Glomerular visceral epithelial cell (primary cell): Measurements from ENCODE around the gene PTTG1IP.
A peak's percentile ranks its signal among the peaks of the same experiment; 100 is the strongest.
"Not testable (repeated sequence)": the region's sequence is repeated elsewhere in the genome, so short reads cannot be mapped to it uniquely, and the experiment has no call there.

Experiments
- DNase-seq: peaks from one replicate; pipeline ENCODE4 v3.0.0-alpha.2; 2016; ENCODE audit errors: extremely low spot score

The PTTG1IP gene

DNA sequence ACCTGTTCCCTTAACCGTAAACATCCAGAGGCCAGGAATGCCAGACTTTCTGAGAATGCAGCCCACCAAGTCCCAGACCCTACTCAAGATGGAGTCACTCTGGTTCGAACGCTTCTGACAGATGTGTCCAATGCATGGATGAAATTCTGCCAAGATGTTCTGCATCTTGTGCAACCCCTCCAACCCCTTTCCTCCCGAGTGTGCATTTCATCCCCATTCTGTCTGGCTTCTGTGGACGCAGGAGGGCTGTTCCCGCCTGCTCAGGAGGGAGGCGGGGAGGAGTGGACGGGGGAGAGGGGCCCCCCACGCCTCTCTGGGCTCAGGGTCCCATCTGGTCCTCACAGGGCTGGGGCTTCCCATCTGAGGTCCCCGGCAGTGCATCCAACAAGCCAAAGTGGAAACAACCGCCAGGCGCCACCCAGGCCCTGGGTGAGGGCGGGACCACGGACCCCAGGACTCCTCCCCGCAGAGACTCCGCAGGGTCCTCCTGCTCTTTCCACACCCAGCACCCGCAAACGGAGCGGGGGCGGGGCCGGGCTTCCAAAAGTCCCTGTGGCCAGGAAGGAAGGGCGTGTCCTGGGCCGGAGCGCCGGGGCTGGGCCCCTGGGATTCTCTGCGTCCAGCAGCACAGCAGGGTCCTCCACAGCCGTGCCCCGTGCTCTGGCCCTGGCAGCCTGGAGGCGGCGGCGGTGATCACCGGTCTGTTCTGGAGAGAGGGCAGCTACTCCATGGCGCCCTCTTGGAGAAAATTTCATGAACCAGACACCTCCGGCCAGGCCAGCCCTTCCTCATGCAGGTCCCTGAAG lies 27.9 kb downstream of the PTTG1IP start:
- peak; percentile 71 for DNase-seq

DNA sequence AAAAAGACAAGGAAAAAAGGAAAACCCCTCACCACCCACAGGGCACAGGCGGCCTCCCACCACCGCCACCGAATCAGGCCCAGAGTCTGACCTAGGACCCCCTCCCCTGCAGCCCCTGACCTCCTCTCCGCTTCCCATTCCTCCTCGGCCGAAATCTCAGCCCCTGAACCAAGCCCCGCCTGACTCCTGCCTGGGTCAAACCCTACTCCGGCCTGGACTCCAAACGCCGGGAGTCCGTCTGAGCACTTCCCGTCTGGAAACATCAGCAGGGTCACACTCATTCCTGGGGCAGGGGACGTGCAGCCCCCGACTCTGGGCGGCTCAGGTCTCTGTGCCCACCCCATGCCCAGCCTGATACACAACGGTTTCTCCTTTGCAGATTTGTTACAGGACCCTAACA lies 29.2 kb downstream of the PTTG1IP start:
- no peak for DNase-seq

DNA sequence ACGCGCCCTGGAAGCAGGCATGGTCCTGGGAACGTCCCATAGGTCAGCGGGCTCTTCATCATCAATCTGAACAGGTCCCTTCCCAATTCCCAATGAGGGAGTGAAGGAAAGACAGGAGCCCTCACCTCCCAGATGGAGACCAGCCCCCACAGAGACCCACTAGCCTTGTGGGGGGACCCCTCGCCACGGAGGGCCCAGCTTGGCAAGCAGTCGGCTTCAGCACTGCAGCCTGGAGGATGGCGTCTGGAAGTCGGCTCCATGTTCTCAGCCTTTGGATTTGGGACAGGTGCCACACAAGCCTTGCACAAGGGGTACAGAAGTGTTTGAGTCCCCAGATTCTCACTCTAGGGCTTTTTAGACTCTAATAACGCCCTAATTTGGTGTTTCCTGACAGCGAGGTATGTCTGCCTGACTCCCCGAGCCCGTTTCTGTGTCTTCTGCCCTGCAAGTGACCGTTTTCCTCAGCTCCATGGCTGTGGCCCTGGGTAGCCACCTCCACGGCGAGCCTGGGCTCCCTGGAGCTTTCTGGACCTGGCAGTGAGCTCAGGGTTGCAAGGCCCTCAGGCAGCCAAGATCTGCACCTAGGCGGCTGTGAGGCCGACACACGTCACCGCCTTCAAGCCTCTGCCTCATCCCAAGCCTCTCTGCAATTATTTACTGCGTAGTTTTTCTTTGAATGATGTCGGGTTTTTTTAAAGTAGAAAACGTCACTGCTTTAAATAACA lies 30.6 kb downstream of the PTTG1IP start:
- DNase-seq: no peak

DNA sequence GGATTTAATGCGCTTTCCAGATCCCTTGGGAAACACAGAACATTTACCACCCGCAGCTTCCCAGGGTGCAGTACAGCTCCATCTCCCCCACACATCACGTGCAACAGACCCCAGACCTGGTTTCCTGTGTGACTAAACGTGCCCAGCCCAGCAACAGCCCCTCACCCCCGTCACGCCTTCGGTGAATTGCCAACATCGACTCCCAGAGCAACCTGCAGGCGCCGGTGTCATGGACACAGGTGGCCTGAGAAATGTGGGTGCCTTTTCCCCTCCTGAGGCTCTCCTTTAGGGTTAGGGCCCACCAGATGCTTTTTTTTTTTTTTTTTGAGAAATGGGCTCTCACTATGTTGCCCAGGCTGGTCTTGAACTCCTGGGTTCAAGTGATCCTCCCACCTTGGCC lies 31.4 kb downstream of the PTTG1IP start:
- no peak for DNase-seq

DNA sequence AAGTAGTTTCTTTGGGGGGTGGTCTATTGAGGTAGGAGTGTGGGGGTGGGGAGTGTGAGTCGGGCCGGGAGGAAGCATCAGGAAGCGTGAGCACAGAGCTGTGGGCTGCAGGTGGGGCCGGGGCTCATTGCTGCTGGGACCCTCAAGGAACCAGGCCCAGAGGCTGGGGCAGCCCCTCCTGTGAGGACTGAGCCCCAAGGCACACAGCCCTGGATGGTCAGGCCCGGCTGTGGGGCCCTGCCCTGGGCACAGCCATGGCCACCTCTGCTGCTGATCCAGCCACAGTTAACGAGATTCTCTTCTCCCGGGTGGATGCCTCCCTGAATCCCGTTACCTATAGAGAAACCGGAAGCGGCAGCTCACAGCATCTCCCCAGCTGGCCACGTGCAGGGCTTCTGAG lies 32.7 kb downstream of the PTTG1IP start:
- no peak for DNase-seq

DNA sequence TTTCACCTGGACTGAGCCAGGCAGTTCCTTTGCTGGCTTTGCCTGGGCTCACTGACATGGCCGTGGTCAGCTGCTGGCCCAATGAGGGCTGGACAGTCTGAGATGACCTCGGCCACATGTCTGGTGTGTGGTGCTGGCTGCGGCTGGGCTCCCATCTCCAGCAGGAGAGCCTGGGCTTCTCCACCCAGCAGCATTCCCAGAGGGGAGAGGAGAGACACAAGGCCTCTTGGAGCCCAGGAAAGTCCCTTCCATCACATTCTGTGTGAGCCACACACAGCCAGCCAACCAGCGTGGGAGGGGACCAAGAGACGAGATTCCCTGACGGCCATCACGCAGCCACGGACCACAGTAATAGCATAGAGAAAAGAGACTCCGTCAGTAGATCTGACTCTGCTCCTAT lies 34.5 kb downstream of the PTTG1IP start:
- DNase-seq: no peak

DNA sequence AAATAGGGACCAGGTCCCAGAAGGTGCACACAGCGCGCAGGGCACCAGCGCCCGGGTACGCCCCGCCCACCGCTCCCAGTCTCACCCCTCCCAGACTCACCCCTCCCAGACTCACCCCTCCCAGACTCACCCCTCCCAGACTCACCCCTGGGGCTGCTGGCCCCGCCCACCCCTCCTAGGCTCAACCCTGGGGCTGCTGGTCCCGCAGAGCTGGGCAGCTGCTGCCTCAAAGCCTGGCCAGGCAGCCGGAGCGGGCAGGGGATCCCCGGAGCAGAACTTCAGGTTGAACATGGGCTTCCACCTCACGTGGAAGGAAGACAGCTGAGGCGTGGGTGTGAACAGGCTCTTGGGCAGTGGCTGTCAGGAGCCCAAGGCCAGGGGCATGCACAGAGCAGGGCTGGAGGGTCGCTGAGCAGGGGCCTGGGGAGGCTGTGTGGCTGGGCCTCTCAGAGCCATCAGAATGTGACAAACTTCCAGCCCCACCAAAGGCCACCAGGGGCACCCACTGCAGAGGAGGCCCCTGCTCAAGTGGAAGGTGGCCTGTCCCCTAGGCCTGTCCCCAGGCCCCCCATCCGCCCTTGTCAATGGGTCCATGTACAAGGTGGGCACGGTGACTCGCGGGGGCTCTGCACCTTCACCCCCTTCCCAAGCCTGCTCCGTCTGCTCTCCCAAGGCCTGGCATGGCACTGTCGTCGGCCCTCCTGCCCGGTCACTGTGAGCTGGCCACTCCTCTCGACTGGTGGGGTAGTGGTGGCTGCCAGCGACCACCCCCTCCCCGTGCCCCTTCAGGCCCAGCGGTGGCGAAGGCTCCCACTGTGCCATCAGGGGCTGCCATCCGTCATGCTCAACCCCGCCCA lies 35.2 kb downstream of the PTTG1IP start:
- DNase-seq: no peak

DNA sequence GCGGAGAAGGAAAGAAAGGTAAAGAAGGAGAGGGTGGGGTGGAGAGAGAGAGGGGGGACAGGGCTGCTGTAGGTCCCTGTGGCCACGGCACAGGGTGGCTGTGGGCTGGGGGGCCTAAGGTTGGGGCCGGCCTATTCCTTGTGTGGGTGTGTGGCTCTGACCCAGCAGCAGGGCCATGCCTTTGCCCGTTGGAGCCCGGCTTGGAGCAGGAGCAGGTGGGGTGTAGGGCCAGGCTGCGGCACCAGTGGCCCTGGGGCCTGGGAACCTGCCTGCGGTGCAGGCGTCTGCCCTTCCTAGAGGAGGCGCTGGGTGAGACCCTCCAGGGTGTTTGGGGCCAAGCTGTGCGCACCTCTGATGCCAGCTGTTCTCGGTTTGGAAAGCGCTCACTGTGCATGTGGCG lies 36.0 kb downstream of the PTTG1IP start:
- no peak for DNase-seq

DNA sequence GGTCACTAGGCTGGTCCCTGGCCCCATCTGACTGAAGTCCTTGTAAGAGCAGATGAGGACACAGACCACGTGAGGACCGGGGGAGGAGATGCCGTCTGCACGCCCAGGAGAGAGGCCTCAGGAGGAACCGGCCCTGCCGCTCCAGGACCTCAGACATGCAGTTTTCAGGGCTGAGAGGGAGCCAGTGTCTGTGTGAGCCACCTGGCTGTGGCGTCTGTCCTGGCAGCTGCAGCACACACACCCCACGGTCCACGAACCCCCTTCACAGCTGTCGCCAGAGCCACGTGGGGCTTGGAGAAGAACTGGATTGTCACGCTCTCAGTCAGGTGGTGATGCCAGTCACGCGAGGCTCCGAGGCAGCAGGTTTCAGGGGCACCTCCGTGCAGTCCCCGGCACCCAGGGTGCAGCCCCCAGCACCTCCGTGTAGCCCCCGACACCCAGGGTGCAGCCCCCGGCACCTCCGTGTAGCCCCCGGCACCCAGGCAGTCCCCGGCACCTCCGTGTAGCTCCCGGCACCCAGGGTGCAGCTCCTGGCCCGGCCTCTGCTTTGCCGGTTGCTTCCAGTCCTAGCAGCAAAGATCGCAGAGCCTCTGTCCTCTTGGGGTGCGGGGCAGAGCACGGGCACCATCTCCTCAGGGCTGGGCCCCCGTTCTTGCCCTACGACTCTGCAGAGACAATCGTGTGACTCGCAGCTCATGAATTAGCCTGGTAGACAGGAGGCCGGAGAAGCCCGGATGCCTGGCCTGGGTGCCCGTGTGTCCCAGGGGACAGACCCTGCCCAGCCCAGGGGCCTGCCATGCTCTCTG lies 36.6 kb downstream of the PTTG1IP start:
- peak; percentile 46 for DNase-seq

DNA sequence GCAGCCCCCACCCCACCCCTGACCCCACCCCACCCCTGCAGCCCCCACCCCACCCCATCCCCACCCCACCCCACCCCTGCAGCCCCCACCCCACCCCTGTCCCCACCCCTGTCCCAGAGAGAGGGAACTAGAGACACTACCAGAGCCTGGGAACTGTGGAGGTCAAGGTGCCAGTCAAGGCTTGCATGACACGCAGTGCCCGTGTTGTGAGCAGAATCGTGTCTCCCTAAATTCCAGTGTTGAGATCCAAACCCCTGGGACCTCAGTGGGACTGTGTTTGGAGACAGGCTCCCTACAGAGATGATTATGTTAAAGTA lies 37.2 kb downstream of the PTTG1IP start:
- no peak for DNase-seq

DNA sequence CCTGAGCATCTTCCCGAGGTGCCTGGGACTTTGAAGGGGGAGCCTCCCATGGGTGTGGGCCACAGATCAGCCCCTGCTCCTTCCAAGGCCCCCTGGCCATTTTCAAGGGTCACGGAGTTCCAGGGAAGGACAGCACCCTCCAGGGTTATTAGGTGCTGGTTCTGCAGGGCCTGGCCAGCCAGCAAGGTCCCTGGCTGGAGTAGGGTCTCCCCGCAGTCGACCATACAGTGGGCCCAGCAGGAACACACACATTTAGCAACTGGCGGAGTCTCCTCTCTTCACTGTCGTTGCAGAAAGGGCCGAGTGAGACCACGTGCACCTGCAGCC lies 37.9 kb downstream of the PTTG1IP start:
- no peak for DNase-seq

DNA sequence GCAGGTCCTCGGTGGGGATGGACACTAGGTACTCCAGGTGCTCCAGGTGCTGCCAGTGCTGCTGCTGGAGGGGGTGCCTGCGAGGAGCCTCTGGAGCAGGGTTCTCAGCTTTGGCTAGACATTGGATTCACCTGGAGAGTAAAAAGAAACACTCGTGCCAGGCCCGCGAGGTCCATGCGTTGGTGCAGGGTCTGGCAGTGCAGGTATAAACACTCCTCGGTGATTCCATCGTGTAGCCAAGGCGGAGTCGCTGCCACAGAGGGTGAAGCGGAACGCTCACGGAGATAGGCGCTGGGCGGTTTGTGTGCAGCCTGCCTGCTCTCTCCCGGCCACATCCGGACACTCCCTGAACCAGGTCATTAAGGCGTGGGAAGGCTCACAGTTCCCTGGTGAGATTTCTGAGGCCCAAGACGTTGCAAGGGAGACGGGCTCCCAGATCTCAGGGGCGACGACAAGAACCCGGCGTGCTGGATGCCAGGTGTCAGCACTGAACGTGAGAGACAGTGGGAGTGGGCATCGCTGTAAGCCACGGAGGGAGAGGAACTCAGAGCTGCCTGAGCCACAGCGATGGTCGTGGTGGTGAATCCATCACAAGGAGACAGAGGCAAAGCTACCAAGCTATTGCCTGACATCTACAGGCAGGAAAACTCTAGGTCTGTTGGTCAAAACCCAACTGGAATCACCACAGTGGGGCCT lies 38.4 kb downstream of the PTTG1IP start:
- peak; percentile 40 for DNase-seq

DNA sequence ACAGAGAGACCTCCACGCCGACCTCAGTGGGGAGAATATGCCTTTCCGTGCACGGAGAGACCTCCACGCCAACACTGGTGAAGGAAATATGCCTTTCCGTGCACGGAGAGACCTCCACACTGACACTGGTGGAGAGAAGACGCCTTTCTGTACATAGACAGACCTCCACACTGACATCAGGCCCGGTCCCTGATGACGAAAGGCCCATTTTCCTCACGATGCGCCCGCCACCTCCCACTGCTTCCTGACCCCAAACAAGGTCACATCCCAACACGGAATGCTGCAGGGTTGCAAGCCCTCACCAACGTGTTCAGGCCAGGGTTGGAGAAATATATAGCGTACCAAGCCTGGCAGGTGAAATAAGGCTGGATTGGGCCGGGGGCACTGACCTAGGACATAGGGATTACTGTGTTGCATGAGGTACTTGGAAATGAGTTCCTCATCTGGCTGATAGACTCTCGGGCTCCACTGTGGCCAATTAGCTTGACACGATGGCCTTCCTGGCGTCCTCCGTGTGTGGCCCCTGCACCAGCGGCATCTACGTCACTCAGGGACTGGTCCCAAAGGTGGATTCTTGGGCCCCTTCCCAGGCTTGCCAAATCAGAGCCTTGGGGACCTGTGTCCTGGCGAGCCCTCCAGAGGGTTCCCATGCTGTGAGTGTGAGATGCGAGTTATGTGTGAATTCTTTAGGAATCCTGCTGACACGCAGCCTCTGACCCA lies 39.1 kb downstream of the PTTG1IP start:
- no peak for DNase-seq

DNA sequence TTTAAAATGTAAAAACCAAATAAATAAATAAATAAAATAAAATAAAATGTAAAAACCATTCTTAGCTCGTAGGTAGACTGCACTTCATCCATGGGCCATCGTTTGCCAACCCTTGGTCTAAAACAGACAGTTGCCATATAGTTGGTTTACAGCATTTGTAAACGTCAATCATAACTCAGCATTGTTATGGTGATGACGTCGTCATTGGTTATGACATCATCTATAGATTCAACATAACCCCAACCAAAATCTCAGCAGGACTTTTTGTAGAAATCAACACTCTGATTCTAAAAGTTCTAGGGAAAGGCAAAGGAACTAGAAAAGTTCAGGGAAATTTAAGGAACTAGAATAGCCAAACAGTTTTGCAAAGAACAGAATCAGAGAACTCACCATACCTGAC lies 39.8 kb downstream of the PTTG1IP start:
- no peak for DNase-seq

DNA sequence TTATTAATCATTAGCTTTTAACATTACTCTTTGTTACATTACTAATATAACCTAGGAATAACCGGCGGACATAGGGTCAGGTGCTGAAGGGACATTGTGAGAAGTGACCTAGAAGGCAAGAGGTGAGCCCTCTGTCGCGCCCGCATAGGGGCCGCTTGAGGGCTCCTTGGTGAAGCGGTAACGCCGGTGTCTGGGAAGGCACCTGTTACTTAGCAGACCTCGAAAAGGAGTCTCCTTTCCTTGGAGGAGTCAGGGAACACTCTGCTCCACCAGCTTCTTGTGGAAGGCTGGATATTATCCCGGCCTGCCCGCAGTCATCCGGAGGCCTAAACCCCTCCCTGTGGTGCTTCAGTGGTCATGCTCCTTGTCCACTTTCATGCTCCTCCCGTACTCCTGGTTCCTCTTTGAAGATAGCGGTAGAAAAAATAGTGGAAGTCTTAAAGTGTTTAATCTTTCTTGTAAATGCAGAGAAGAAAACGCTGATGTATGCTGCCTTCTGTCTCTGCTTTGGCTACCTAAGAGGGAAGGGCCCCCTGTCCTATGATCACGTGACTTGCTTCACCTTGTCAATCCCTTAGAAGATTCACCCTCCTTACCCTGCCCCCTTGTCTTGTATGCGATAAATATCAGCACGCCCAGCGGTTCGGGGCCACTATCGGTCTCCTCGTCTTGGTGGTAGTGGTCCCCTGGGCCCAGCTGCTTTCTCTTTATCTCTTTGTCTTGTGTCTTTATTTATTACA lies 40.8 kb downstream of the PTTG1IP start:
- not testable (repeated sequence) for DNase-seq

DNA sequence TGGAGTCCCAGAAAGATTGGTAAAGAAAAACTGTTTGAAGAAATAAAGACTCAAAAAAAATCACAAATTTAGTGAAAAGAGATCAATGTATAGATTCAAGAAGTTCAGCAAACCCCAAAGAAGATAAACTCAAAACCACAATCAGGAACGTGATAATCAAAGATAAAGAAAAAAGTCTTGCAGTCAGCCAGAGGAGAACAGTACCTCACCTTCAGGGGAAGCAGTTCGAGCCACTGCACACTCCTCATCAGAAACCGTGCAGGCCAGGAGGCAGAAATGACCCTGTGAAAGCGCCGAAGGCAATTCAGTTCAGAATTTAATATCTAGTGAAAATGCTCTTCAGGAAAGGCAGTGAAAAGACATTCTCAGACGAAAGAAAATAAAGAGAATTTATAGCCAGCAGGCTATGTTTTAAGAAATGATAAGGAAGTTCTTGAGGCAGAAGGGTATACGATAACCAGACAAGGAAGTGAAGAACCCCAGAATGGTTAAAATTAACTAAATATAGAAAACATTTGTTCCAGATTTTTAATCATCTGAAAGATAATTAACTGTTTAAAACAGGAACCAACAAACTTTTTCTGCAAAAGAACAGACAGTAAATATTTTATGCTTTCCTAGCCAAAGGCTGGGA lies 42.1 kb downstream of the PTTG1IP start:
- no peak for DNase-seq

DNA sequence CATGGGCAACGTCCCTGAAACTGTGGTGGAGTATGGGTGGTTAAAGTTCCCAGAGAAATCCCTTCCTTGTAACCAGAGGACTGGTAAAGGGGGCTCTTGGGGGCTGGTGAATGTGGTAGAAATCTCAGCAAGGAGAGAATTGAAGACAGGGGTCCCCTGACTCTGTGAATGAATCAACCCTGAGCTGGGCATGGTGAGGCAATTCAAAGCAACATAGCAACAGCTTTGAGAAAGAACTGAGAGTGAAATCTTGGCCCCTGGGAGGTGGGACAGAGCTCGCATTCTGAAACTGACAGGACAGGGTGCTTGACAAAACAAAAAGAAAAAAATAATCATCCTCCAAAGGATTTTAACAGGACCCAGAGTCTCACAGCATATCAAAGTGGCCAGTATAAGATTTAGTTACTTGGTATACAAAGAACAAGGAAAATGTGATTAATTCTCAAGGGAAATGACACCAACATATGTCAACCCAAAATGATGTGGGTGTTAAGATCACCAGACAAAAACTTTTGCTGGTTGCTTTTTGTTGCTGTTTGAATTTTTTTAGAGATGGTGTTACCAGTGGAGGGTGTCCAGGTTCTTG lies 43.9 kb downstream of the PTTG1IP start:
- DNase-seq: no peak

DNA sequence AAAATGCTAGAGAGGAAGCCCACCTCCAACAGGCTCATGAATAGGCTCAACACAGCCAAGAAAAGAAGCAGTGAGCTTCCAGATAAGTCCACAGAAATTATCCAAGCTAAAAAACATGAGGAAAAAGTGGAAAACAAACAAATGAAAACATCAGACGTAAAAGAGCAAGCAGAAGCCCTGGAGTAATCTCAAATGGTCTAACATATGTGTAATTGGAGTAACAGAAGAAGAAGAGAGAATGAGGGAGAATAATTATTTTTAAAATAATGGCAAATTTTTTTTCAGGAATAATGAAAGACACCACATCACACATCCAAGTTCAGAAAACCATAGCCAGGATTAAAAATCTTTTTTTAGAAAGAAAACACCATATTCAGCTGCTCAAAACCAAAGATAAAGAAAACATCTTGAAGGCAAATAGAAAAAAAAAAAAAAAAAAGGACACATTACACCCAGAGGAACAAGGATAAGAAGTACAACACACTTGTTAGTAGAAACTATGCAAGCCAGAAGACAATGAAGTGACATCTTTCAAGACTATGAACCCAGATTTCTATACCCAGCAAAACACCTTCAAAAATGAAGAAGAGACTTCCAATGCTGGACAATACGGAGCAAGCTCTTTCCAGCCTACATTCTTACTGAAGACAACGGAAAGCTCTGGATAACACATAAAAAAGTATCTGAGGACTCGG lies 45.0 kb downstream of the PTTG1IP start:
- no peak for DNase-seq
